ENCODE data around the gene P2RX5.
"Not testable (repeated sequence)": the region's sequence is repeated elsewhere in the genome, so short reads cannot be mapped to it uniquely, and the experiment has no call there.

The P2RX5 gene

GRCh38 chr17:3695723-3696411 lies at the start of gene P2RX5:
Gene P2RX5 (minus strand): TSS chr17:3696155. CDS start chr17:3696005, 150 bp downstream.
- DNase-seq (ENCODE audit: insufficient read length, low spot score) (no peak), FAIRE-seq (no peak)

- FAIRE-seq (no peak), DNase-seq (ENCODE audit: insufficient read length, low spot score) (no peak)
Observed at GRCh38 chr17:3745071-3745470, 49.1 kb upstream of the P2RX5 start.

- no peak for FAIRE-seq
- DNase-seq (ENCODE audit: insufficient read length, low spot score): no peak
Observed at GRCh38 chr17:3744014-3744413, 48.1 kb upstream of the P2RX5 start.

GRCh38 chr17:3740611-3741073 lies 44.7 kb upstream of the P2RX5 start:
- FAIRE-seq: no peak

GRCh38 chr17:3739422-3740124 lies 43.6 kb upstream of the P2RX5 start:
- no peak for FAIRE-seq
- no peak for DNase-seq (ENCODE audit: insufficient read length, low spot score)

More at GRCh38 chr17:3740611-3741073, 44.7 kb upstream of the P2RX5 start:
- DNase-seq (ENCODE audit: insufficient read length, low spot score): no peak

GRCh38 chr17:3738562-3739295 lies 42.8 kb upstream of the P2RX5 start:
- no peak for DNase-seq (ENCODE audit: insufficient read length, low spot score)
- no peak for FAIRE-seq

- DNase-seq (ENCODE audit: insufficient read length, low spot score): no peak
- FAIRE-seq: no peak
Observed at GRCh38 chr17:3735515-3735914, 39.6 kb upstream of the P2RX5 start.

GRCh38 chr17:3734911-3735276 lies 38.9 kb upstream of the P2RX5 start:
- not testable (repeated sequence) for DNase-seq (ENCODE audit: insufficient read length, low spot score); FAIRE-seq

GRCh38 chr17:3732210-3732621 lies 36.3 kb upstream of the P2RX5 start:
- DNase-seq (ENCODE audit: insufficient read length, low spot score) (no peak), FAIRE-seq (peak; percentile 58)

- peak; percentile 65 for DNase-seq (ENCODE audit: insufficient read length, low spot score)
- FAIRE-seq: peak; percentile 86
Observed at GRCh38 chr17:3730881-3731429, 35.0 kb upstream of the P2RX5 start.

- no peak for DNase-seq (ENCODE audit: insufficient read length, low spot score)
- FAIRE-seq: no peak
Observed at GRCh38 chr17:3729881-3730280, 33.9 kb upstream of the P2RX5 start.

- not testable (repeated sequence) for DNase-seq (ENCODE audit: insufficient read length, low spot score); FAIRE-seq
Observed at GRCh38 chr17:3728099-3728498, 32.1 kb upstream of the P2RX5 start.

GRCh38 chr17:3727041-3727440 lies 31.1 kb upstream of the P2RX5 start:
- FAIRE-seq: no peak
- DNase-seq (ENCODE audit: insufficient read length, low spot score): no peak

GRCh38 chr17:3724378-3725077 lies 28.6 kb upstream of the P2RX5 start:
- no peak for DNase-seq (ENCODE audit: insufficient read length, low spot score)
- no peak for FAIRE-seq

- DNase-seq (ENCODE audit: insufficient read length, low spot score) (peak; percentile 97), FAIRE-seq (peak; percentile 88)
Observed at GRCh38 chr17:3723556-3724377, 27.8 kb upstream of the P2RX5 start, which contains the start of gene HASPIN. Gene HASPIN (plus strand): TSS chr17:3723903. CDS start chr17:3723936, 33 bp downstream.

- no peak for FAIRE-seq
- DNase-seq (ENCODE audit: insufficient read length, low spot score): no peak
Observed at GRCh38 chr17:3723188-3723555, 27.2 kb upstream of the P2RX5 start.

GRCh38 chr17:3722716-3723115 lies 26.8 kb upstream of the P2RX5 start:
- FAIRE-seq (no peak), DNase-seq (ENCODE audit: insufficient read length, low spot score) (no peak)

- no peak for DNase-seq (ENCODE audit: insufficient read length, low spot score)
- no peak for FAIRE-seq
Observed at GRCh38 chr17:3719265-3719664, 23.3 kb upstream of the P2RX5 start.

GRCh38 chr17:3718201-3718600 lies 22.2 kb upstream of the P2RX5 start:
- no peak for FAIRE-seq
- no peak for DNase-seq (ENCODE audit: insufficient read length, low spot score)

GRCh38 chr17:3715296-3715695 lies 19.3 kb upstream of the P2RX5 start:
- FAIRE-seq (no peak), DNase-seq (ENCODE audit: insufficient read length, low spot score) (no peak)
